GM18868 (cell line): Measurements from ENCODE around the gene GRK6.
"Not testable (repeated sequence)": the region's sequence is repeated elsewhere in the genome, so short reads cannot be mapped to it uniquely, and the experiment has no call there.

Experiments used
- ATAC-seq: cut with Tn5 transposase; IDR thresholded peaks from one replicate; pipeline ENCODE4 v1.9.1; 2021; ENCODE audit warnings: mild to moderate bottlenecking, moderate library complexity; ENCODE audit not compliant: unreplicated experiment

GRK6 gene

GRCh38 chr5:177483994-177484901 lies 57.8 kb downstream of the GRK6 start:
- no peak for ATAC-seq

GRCh38 chr5:177484902-177485549 lies 58.5 kb downstream of the GRK6 start:
- no peak for ATAC-seq

GRCh38 chr5:177485753-177486152 lies 59.3 kb downstream of the GRK6 start:
- not testable (repeated sequence) for ATAC-seq

GRCh38 chr5:177486256-177486655 lies 59.8 kb downstream of the GRK6 start:
- no peak for ATAC-seq

GRCh38 chr5:177487144-177487543 lies 60.7 kb downstream of the GRK6 start:
- ATAC-seq, result no peak

GRCh38 chr5:177487975-177488374 lies 61.5 kb downstream of the GRK6 start:
- ATAC-seq, result no peak

- ATAC-seq, result no peak
Measured at GRCh38 chr5:177489119-177489716, 62.7 kb downstream of the GRK6 start.

- no peak for ATAC-seq
Measured at GRCh38 chr5:177490311-177490991, 64.0 kb downstream of the GRK6 start.

GRCh38 chr5:177490992-177491391 lies 64.5 kb downstream of the GRK6 start:
- no peak for ATAC-seq

- ATAC-seq, result no peak
Measured at GRCh38 chr5:177491429-177491945, 65.0 kb downstream of the GRK6 start.

GRCh38 chr5:177491983-177492746 lies 65.7 kb downstream of the GRK6 start:
- no peak for ATAC-seq
